GM19193 (cell line): ENCODE results near the gene CLIP3.

Experiments
- POLR2A ChIP-seq: IDR thresholded peaks from 4 replicates; pipeline ENCODE4 v1.6.1; 2011; ENCODE audit not compliant: insufficient read depth, insufficient read length; ENCODE audit errors: extremely low read depth

Gene CLIP3

GRCh38 chr19:36032251-36033104, at the start of gene CLIP3:
TSS of gene CLIP3 (minus strand) at chr19:36032873. CDS start at chr19:36032357, 516 bp downstream.
- no peak for TF ChIP-seq POLR2A

GRCh38 chr19:36081894-36082293, 49.2 kb upstream of the CLIP3 start:
- no peak for TF ChIP-seq POLR2A

- TF ChIP-seq POLR2A = no peak
These were observed 48.7 kb upstream of the CLIP3 start for GRCh38 chr19:36081385-36081784.

- no peak for TF ChIP-seq POLR2A
These were observed 46.8 kb upstream of the CLIP3 start for GRCh38 chr19:36079389-36079945.

- no peak for TF ChIP-seq POLR2A
These were observed 40.6 kb upstream of the CLIP3 start for GRCh38 chr19:36073121-36073876.

- TF ChIP-seq POLR2A = no peak
These were observed 39.4 kb upstream of the CLIP3 start for GRCh38 chr19:36072081-36072480.

- no peak for TF ChIP-seq POLR2A
These were observed 35.0 kb upstream of the CLIP3 start for GRCh38 chr19:36067681-36068080.

GRCh38 chr19:36064826-36065225, 32.2 kb upstream of the CLIP3 start:
- no peak for TF ChIP-seq POLR2A

- no peak for TF ChIP-seq POLR2A
These were observed 28.7 kb upstream of the CLIP3 start for GRCh38 chr19:36061367-36061766.

- TF ChIP-seq POLR2A = no peak
These were observed 27.8 kb upstream of the CLIP3 start for GRCh38 chr19:36060430-36060829.

GRCh38 chr19:36059180-36059910, 26.7 kb upstream of the CLIP3 start:
- no peak for TF ChIP-seq POLR2A

GRCh38 chr19:36058481-36059179, 26.0 kb upstream of the CLIP3 start:
- no peak for TF ChIP-seq POLR2A

- peak; percentile 66 for TF ChIP-seq POLR2A
These were observed 22.3 kb upstream of the CLIP3 start, which contains the start of gene WDR62 for GRCh38 chr19:36054733-36055686. TSS of gene WDR62 (plus strand) at chr19:36054897. CDS start at chr19:36054972, 75 bp downstream.
